KMS-11 (cell line): Measurements from ENCODE around the gene DHRS4.
"Not testable (repeated sequence)": the region's sequence is repeated elsewhere in the genome, so short reads cannot be mapped to it uniquely, and the experiment has no call there.

Source experiments
- H2AFZ ChIP-seq: fragments of 200-600 bp; sonication (generic); 2 replicates; pipeline ENCODE4 v1.6.1; 2016; ENCODE audit warnings: antibody characterized with exemption, mixed run types, low read depth
- H3K27ac ChIP-seq: fragments of 200-600 bp; sonication (generic); 2 replicates; pipeline ENCODE4 v1.6.1; 2016; ENCODE audit warnings: mild to moderate bottlenecking, mixed run types
- H3K27me3 ChIP-seq: fragments of 200-600 bp; sonication (generic); 2 replicates; pipeline ENCODE4 v1.6.1; 2017; ENCODE audit warnings: mild to moderate bottlenecking, low read depth, mixed run types, moderate library complexity; ENCODE audit not compliant: insufficient read depth
- H3K36me3 ChIP-seq: fragments of 200-600 bp; sonication (generic); 2 replicates; pipeline ENCODE4 v1.6.1; 2017; ENCODE audit warnings: mild to moderate bottlenecking, mixed run types; ENCODE audit not compliant: insufficient read depth
- H3K4me1 ChIP-seq: fragments of 200-600 bp; sonication (generic); 2 replicates; pipeline ENCODE4 v1.6.1; 2016; ENCODE audit warnings: mild to moderate bottlenecking, low read depth, mixed run types; ENCODE audit not compliant: poor library complexity, severe bottlenecking
- H3K4me2 ChIP-seq: fragments of 200-600 bp; sonication (generic); 2 replicates; pipeline ENCODE4 v1.7.0; 2016; ENCODE audit warnings: mild to moderate bottlenecking, mixed run types
- H3K4me3 ChIP-seq: fragments of 200-600 bp; sonication (generic); IDR thresholded peaks from 2 replicates; pipeline ENCODE4 v1.6.1; 2017; ENCODE audit warnings: low read depth, low read length, mixed read lengths; ENCODE audit not compliant: insufficient read depth
- H3K79me2 ChIP-seq: fragments of 200-600 bp; sonication (generic); 2 replicates; pipeline ENCODE4 v1.6.1; 2016; ENCODE audit warnings: low read depth, mixed run types; ENCODE audit not compliant: insufficient read depth
- H3K9ac ChIP-seq: fragments of 200-600 bp; sonication (generic); 2 replicates; pipeline ENCODE4 v1.6.1; 2016; ENCODE audit warnings: mild to moderate bottlenecking, mixed run types
- H4K20me1 ChIP-seq: fragments of 200-600 bp; sonication (generic); 2 replicates; pipeline ENCODE4 v1.6.1; 2016; ENCODE audit warnings: mild to moderate bottlenecking, mixed run types; ENCODE audit not compliant: insufficient read depth
- CTCF ChIP-seq: fragments of 200-600 bp; sonication (generic); conservative IDR thresholded peaks from 2 replicates; pipeline ENCODE4 v1.6.1; 2017; ENCODE audit warnings: low read depth, mild to moderate bottlenecking, antibody characterized with exemption, low read length, moderate library complexity, mixed read lengths

The DHRS4 gene

GRCh38 chr14:24001078-24001477 lies 47.5 kb downstream of the DHRS4 start:
- not testable (repeated sequence) for H3K4me1 ChIP-seq, H3K36me3 ChIP-seq, H3K4me3 ChIP-seq, H3K27me3 ChIP-seq, H3K27ac ChIP-seq, H3K9ac ChIP-seq, H3K4me2 ChIP-seq, H2AFZ ChIP-seq, H3K79me2 ChIP-seq, H4K20me1 ChIP-seq

- H3K4me1 ChIP-seq, H3K4me3 ChIP-seq, H3K27me3 ChIP-seq, H3K36me3 ChIP-seq, H2AFZ ChIP-seq, H3K27ac ChIP-seq, H3K9ac ChIP-seq, H3K79me2 ChIP-seq, H4K20me1 ChIP-seq, H3K4me2 ChIP-seq: not testable (repeated sequence)
Observed at GRCh38 chr14:24001679-24002078, 48.1 kb downstream of the DHRS4 start.

- H2AFZ ChIP-seq, result peak overlapping the region; percentile 54; the same call in 1 of the 2 replicates
Observed at GRCh38 chr14:24006471-24006816, 52.9 kb downstream of the DHRS4 start.

GRCh38 chr14:24006817-24007652 lies 53.5 kb downstream of the DHRS4 start:
- H3K4me2 ChIP-seq, H3K27ac ChIP-seq, H3K4me1 ChIP-seq, H4K20me1 ChIP-seq, H3K4me3 ChIP-seq, H3K79me2 ChIP-seq, H3K36me3 ChIP-seq, H3K27me3 ChIP-seq: not testable (repeated sequence)
- H2AFZ ChIP-seq, result peak overlapping the region; percentile 54; the same call in 1 of the 2 replicates
- peak overlapping the region; percentile 15; the same call in 1 of the 2 replicates for H3K9ac ChIP-seq

More at GRCh38 chr14:24006471-24006816, 52.9 kb downstream of the DHRS4 start:
- H3K4me1 ChIP-seq, H3K27ac ChIP-seq, H3K27me3 ChIP-seq, H3K79me2 ChIP-seq, H3K4me3 ChIP-seq, H3K36me3 ChIP-seq, H4K20me1 ChIP-seq, H3K4me2 ChIP-seq: not testable (repeated sequence)
- H3K9ac ChIP-seq, result peak overlapping the region; percentile 15; the same call in 1 of the 2 replicates

- Histone ChIP-seq H3K79me2 (no peaks in the 10 kb centered on the region), H2AFZ (no peak overlapping the region), H3K4me3 (no peak overlapping the region), H3K9ac (no peak overlapping the region), H3K27ac (no peak overlapping the region), H3K36me3 (no peaks in the 10 kb centered on the region), H3K27me3 (no peaks in the 10 kb centered on the region), H4K20me1 (no peaks in the 10 kb centered on the region), H3K4me1 (peaks cover 9% of the 10 kb centered on the region), H3K4me2 (no peak overlapping the region)
- no peak for TF ChIP-seq CTCF
Observed at GRCh38 chr14:24011051-24011450, 57.5 kb downstream of the DHRS4 start.

- H3K36me3 ChIP-seq, H3K4me3 ChIP-seq, H2AFZ ChIP-seq, H4K20me1 ChIP-seq, H3K4me1 ChIP-seq, H3K9ac ChIP-seq, H3K79me2 ChIP-seq, H3K27me3 ChIP-seq, H3K4me2 ChIP-seq, H3K27ac ChIP-seq: not testable (repeated sequence)
Observed at GRCh38 chr14:24012726-24013273, 59.2 kb downstream of the DHRS4 start.
